ENCODE results near the gene ASPG.

Gene ASPG

GRCh38 chr14:104085032-104085888 lies at the start of gene ASPG:
Gene ASPG, plus strand, starts transcription at chr14:104085700. Its CDS starts 71 bp downstream, at chr14:104085771.
- TF ChIP-seq ZFX (IDR thresholded peaks at IDR 0.05; ENCODE audit: borderline replicate concordance) (no peak), CTCF (IDR thresholded peaks at IDR 0.05) (no peak)
- no peak within 1 kb of the TSS for H3K27ac ChIP-seq

GRCh38 chr14:104036212-104036611 lies 49.3 kb upstream of the ASPG start:
- no peak overlapping the region for H3K27ac ChIP-seq
- TF ChIP-seq CTCF (IDR thresholded peaks at IDR 0.05) = no peak
- no peak for TF ChIP-seq ZFX (IDR thresholded peaks at IDR 0.05; ENCODE audit: borderline replicate concordance)

- no peak overlapping the region for H3K27ac ChIP-seq
These were observed 48.4 kb upstream of the ASPG start for GRCh38 chr14:104037074-104037473.

GRCh38 chr14:104037903-104038302 lies 47.6 kb upstream of the ASPG start:
- no peak overlapping the region for H3K27ac ChIP-seq
- no peak for TF ChIP-seq ZFX (IDR thresholded peaks at IDR 0.05; ENCODE audit: borderline replicate concordance)
- TF ChIP-seq CTCF (IDR thresholded peaks at IDR 0.05) = no peak

More at GRCh38 chr14:104037074-104037473, 48.4 kb upstream of the ASPG start:
- no peak for TF ChIP-seq ZFX (IDR thresholded peaks at IDR 0.05; ENCODE audit: borderline replicate concordance)

- H3K27ac ChIP-seq = no peak overlapping the region
- TF ChIP-seq CTCF (IDR thresholded peaks at IDR 0.05) (no peak), ZFX (IDR thresholded peaks at IDR 0.05; ENCODE audit: borderline replicate concordance) (no peak)
These were observed 46.3 kb upstream of the ASPG start for GRCh38 chr14:104039214-104039613.

- TF ChIP-seq ZFX (IDR thresholded peaks at IDR 0.05; ENCODE audit: borderline replicate concordance) = no peak
- TF ChIP-seq CTCF (IDR thresholded peaks at IDR 0.05) = no peak
- H3K27ac ChIP-seq = no peak overlapping the region
These were observed 45.0 kb upstream of the ASPG start for GRCh38 chr14:104040539-104040938.

- H3K27ac ChIP-seq = no peak overlapping the region
These were observed 43.9 kb upstream of the ASPG start for GRCh38 chr14:104041430-104042104.

More at GRCh38 chr14:104041430-104042104, 43.9 kb upstream of the ASPG start:
- TF ChIP-seq ZFX (IDR thresholded peaks at IDR 0.05; ENCODE audit: borderline replicate concordance) = no peak
- TF ChIP-seq CTCF (IDR thresholded peaks at IDR 0.05) = no peak
